ENCODE results near the gene MPV17L2. TPM values are rescaled to one million over a fixed set of nuclear protein-coding genes. Genes with fewer than 3 reads are reported as not detected.

The MPV17L2 gene
- total and polyA plus RNA-seq, 12 donors, result 10.3 to 47.4 (median 24.2) TPM

GRCh38 chr19:18172331-18173053, 20.5 kb upstream of the MPV17L2 start:
- Histone ChIP-seq H3K27me3 (no peaks in the 10 kb centered on the region), H3K9me3 (replicated peaks in 1 of 3) (no peaks in the 10 kb centered on the region), H3K4me1 (replicated peaks in 1 of 2) (peaks cover 21 to 27% of the 10 kb centered on the region in 2 donors), H3K4me3 (no peak overlapping the region), H3K36me3 (replicated peaks in 1 of 2) (peaks cover 0 to 29% of the 10 kb centered on the region in 2 donors), H3K27ac (peak overlapping the region in 4 of 5 donors; percentile 66 to 97 (median 92))
- peak in 1 of 7 donors; percentile 7 for DNase-seq
- no peak for TF ChIP-seq POLR2A (IDR thresholded peaks at IDR 0.05)
- TF ChIP-seq CTCF (IDR thresholded peaks at IDR 0.05), result no peak
- intact Hi-C loops (cut with DNase I), result no loop called here
- 80 to 97% (median 88%) methylated on average over 4 to 7 of the region's 7 CpGs for WGBS, 4 donors

- Histone ChIP-seq H3K27me3 (no peaks in the 10 kb centered on the region), H3K4me1 (replicated peaks in 1 of 2) (peaks cover 21 to 27% of the 10 kb centered on the region in 2 donors), H3K4me3 (peak overlapping the region in 2 of 4 donors; percentile 58 to 64), H3K9me3 (replicated peaks in 1 of 3) (no peaks in the 10 kb centered on the region), H3K27ac (peak overlapping the region; percentile 42 to 97 (median 92)), H3K36me3 (replicated peaks in 1 of 2) (peaks cover 0 to 23% of the 10 kb centered on the region in 2 donors)
- intact Hi-C loops (cut with DNase I), result no loop called here
- TF ChIP-seq CTCF (IDR thresholded peaks at IDR 0.05) (no peak), POLR2A (IDR thresholded peaks at IDR 0.05) (no peak)
- 47 to 51% (median 50%) methylated on average over 8 to 18 of the region's 18 CpGs; no CpG with 5 or more reads in 1 of the 4 donors for WGBS, 4 donors
- peak; percentile 59 to 80 (median 73) for DNase-seq
Observed at GRCh38 chr19:18173054-18173571, 19.9 kb upstream of the MPV17L2 start.

- TF ChIP-seq CTCF (IDR thresholded peaks at IDR 0.05) (no peak), POLR2A (IDR thresholded peaks at IDR 0.05) (peak; percentile 76 to 83)
- Histone ChIP-seq H3K9me3 (replicated peaks in 1 of 3) (no peaks in the 10 kb centered on the region), H3K27ac (peak within 1 kb of the TSS; percentile 42 to 97 (median 92)), H3K4me3 (peak within 1 kb of the TSS; percentile 47 to 81 (median 61)), H3K36me3 (replicated peaks in 1 of 2) (peaks cover 0 to 16% of the 10 kb centered on the region in 2 donors), H3K4me1 (replicated peaks in 1 of 2) (peaks cover 21 to 27% of the 10 kb centered on the region in 2 donors), H3K27me3 (no peaks in the 10 kb centered on the region)
- WGBS, 4 donors, result 0% methylated on average over 9 to 47 of the region's 47 CpGs
- intact Hi-C loops (cut with DNase I), result no loop called here
- DNase-seq, result peak; percentile 78 to 89 (median 85)
Observed at GRCh38 chr19:18173572-18174288, 19.3 kb upstream of the MPV17L2 start, which contains the start of gene IFI30. IFI30 (plus strand) TSS chr19:18173813; CDS start chr19:18173842, 29 bp downstream.

GRCh38 chr19:18174983-18175382, 18.0 kb upstream of the MPV17L2 start:
- Histone ChIP-seq H3K9me3 (replicated peaks in 1 of 3) (no peaks in the 10 kb centered on the region), H3K36me3 (replicated peaks in 1 of 2) (peaks cover 0 to 4% of the 10 kb centered on the region in 2 donors), H3K27ac (no peak overlapping the region), H3K27me3 (no peaks in the 10 kb centered on the region), H3K4me3 (peak overlapping the region in 1 of 4 donors; percentile 64), H3K4me1 (replicated peaks in 1 of 2) (peaks cover 21 to 27% of the 10 kb centered on the region in 2 donors)
- intact Hi-C loops (cut with DNase I), result no loop called here
- no peak for DNase-seq
- 79 to 86% (median 83%) methylated on average over 7 to 11 of the region's 11 CpGs for WGBS, 4 donors
- TF ChIP-seq POLR2A (IDR thresholded peaks at IDR 0.05), result no peak
- no peak for TF ChIP-seq CTCF (IDR thresholded peaks at IDR 0.05)

All from adrenal gland (tissue), 12 donors.